H1 (cell line): Measurements from ENCODE around the gene TNS2. TPM values are rescaled to one million over a fixed set of nuclear protein-coding genes. Genes with fewer than 3 reads are reported as not detected.

Source experiments
- CTCF ChIA-PET: fragments of 300-600 bp; sonication (Branson Sonifier 250); formaldehyde crosslinking; loops from one replicate; lab custom pipeline; 2021; ENCODE audit not compliant: partially characterized antibody; lab: Charles Lee
- POLR2A ChIA-PET: fragments of 300-600 bp; sonication (Branson Sonifier 250); formaldehyde crosslinking; loops from one replicate; lab custom pipeline; 2021; ENCODE audit warnings: inconsistent platforms; ENCODE audit not compliant: partially characterized antibody; lab: Charles Lee
- DNase-seq, 2 experiments: peaks; one replicate each; pipeline versions ENCODE4 v3.0.0 to v3.0.0-alpha.2; 2010 to 2022; ENCODE audit warnings: low spot score in 2 of 2, low read depth in 1 of 2, mixed read lengths in 1 of 2
- FAIRE-seq: peaks from 2 replicates; lab custom pipeline; 2011; peaks lifted over from hg19 to GRCh38; lab: Jason Lieb, UNC
- H2AFZ ChIP-seq: 2 replicates; pipeline ENCODE4 v1.8.1; 2012; ENCODE audit warnings: low read length, inconsistent platforms
- H2AK5ac ChIP-seq: 2 replicates; pipeline ENCODE4 v1.6.1; 2013; ENCODE audit warnings: low read depth, low read length
- H2BK120ac ChIP-seq: replicated peaks from 2 replicates; pipeline ENCODE3; 2013; ENCODE audit warnings: low read depth, low read length, inconsistent platforms
- H2BK12ac ChIP-seq: 2 replicates; pipeline ENCODE4 v1.6.1; 2013; ENCODE audit warnings: low read depth, low read length
- H2BK15ac ChIP-seq: 2 replicates; pipeline ENCODE4 v1.6.1; 2013; ENCODE audit warnings: low read length
- H2BK20ac ChIP-seq: 2 replicates; pipeline ENCODE4 v1.6.1; 2013; ENCODE audit warnings: low read length
- H2BK5ac ChIP-seq: 2 replicates; pipeline ENCODE4 v1.6.1; 2013; ENCODE audit warnings: low read depth, low read length
- H3K14ac ChIP-seq: 2 replicates; pipeline ENCODE4 v1.6.1; 2013; ENCODE audit warnings: inconsistent platforms; ENCODE audit not compliant: insufficient read length
- H3K18ac ChIP-seq: 2 replicates; pipeline ENCODE4 v1.6.1; 2013; ENCODE audit warnings: low read length; ENCODE audit errors: extremely low read depth
- H3K23ac ChIP-seq: 2 replicates; pipeline ENCODE4 v1.6.1; 2013; ENCODE audit warnings: inconsistent platforms; ENCODE audit not compliant: insufficient read length
- H3K23me2 ChIP-seq: 2 replicates; pipeline ENCODE4 v1.6.1; 2013; ENCODE audit warnings: low read depth, low read length
- H3K27ac ChIP-seq: 2 replicates; pipeline ENCODE4 v1.6.1; 2011; ENCODE audit warnings: low read depth, low read length, inconsistent platforms
- H3K27me3 ChIP-seq, 4 experiments: replicated peaks in 1 of 4; 1 replicate in 1 of 4; 2 replicates in 3 of 4; pipeline versions ENCODE4 v1.6.1 to v1.8.1; 2011 to 2013; ENCODE audit warnings: low read length in 3 of 4, mild to moderate bottlenecking in 3 of 4, inconsistent platforms in 2 of 4, mixed read lengths in 2 of 4, moderate library complexity in 1 of 4; ENCODE audit not compliant: control insufficient read depth in 3 of 4, insufficient read depth in 3 of 4; ENCODE audit errors: extremely low read depth in 1 of 4
- H3K36me3 ChIP-seq, 4 experiments: 2 replicates each; pipeline versions ENCODE4 v1.6.1 to v1.8.1; 2011 to 2013; ENCODE audit warnings: mild to moderate bottlenecking in 4 of 4, low read length in 3 of 4, moderate library complexity in 2 of 4, control low read depth in 1 of 4, inconsistent platforms in 1 of 4; ENCODE audit not compliant: insufficient read depth in 4 of 4, control insufficient read depth in 2 of 4
- H3K4ac ChIP-seq: replicated peaks from 2 replicates; pipeline ENCODE3; 2013; ENCODE audit warnings: low read length, low read depth, mixed read lengths, inconsistent platforms; ENCODE audit not compliant: insufficient read length
- H3K4me1 ChIP-seq, 4 experiments: replicated peaks in 1 of 4; 1 replicate in 1 of 4; 2 replicates in 3 of 4; pipeline versions ENCODE4 v1.6.1 to v1.8.1; 2011 to 2013; ENCODE audit warnings: low read length in 3 of 4, inconsistent platforms in 2 of 4, mixed read lengths in 1 of 4; ENCODE audit not compliant: insufficient read depth in 4 of 4, control insufficient read depth in 3 of 4
- H3K4me2 ChIP-seq, 2 experiments: 2 replicates each; pipeline versions ENCODE4 v1.6.1 to v1.8.1; 2011 to 2013; ENCODE audit warnings: low read depth in 2 of 2, low read length in 2 of 2, control low read depth in 1 of 2, inconsistent platforms in 1 of 2, mild to moderate bottlenecking in 1 of 2; ENCODE audit not compliant: insufficient read depth in 1 of 2
- H3K4me3 ChIP-seq, 4 experiments: fragments of 200-600, 300-600 bp in 1 of 4; sonication (generic), shearing (Covaris generic), sonication (Bioruptor Twin) in 1 of 4; 2 replicates each; pipeline versions ENCODE4 v1.5.1 to v1.8.1; 2011 to 2016; ENCODE audit warnings: low read length in 4 of 4, low read depth in 3 of 4, control low read depth in 2 of 4, inconsistent platforms in 2 of 4, mild to moderate bottlenecking in 2 of 4, mixed read lengths in 1 of 4, moderate library complexity in 1 of 4; ENCODE audit not compliant: insufficient read depth in 2 of 4; ENCODE audit errors: extremely low read depth in 1 of 4
- H3K56ac ChIP-seq: replicated peaks from 2 replicates; pipeline ENCODE3; 2013; ENCODE audit warnings: low read depth, mild to moderate bottlenecking, mixed read lengths, low read length, inconsistent platforms; ENCODE audit not compliant: insufficient read length
- H3K79me1 ChIP-seq: 2 replicates; pipeline ENCODE4 v1.6.1; 2013; ENCODE audit warnings: low read depth, low read length, control low read depth
- H3K79me2 ChIP-seq, 2 experiments: 2 replicates each; pipeline versions ENCODE4 v1.6.1 to v1.8.1; 2012 to 2013; ENCODE audit warnings: low read length in 2 of 2, mild to moderate bottlenecking in 2 of 2, inconsistent platforms in 1 of 2; ENCODE audit not compliant: insufficient read depth in 2 of 2, control insufficient read depth in 1 of 2
- H3K9ac ChIP-seq, 4 experiments: replicated peaks in 1 of 4; 1 replicate in 1 of 4; 2 replicates in 3 of 4; pipeline versions ENCODE4 v1.6.1 to v1.8.1; 2011 to 2013; ENCODE audit warnings: low read depth in 3 of 4, low read length in 3 of 4, control low read depth in 2 of 4, mild to moderate bottlenecking in 2 of 4, moderate library complexity in 2 of 4, inconsistent platforms in 1 of 4; ENCODE audit errors: extremely low read depth in 1 of 4
- H3K9me3 ChIP-seq, 2 experiments: 2 replicates each; pipeline versions ENCODE4 v1.6.1 to v1.8.1; 2012 to 2013; ENCODE audit warnings: mild to moderate bottlenecking in 2 of 2, moderate library complexity in 2 of 2, control low read depth in 1 of 2, inconsistent platforms in 1 of 2, low read depth in 1 of 2, low read length in 1 of 2, mixed read lengths in 1 of 2; ENCODE audit not compliant: insufficient read depth in 2 of 2
- H4K20me1 ChIP-seq, 2 experiments: replicated peaks in 1 of 2; 2 replicates each; pipeline versions ENCODE3 to v1.8.1; 2011 to 2013; ENCODE audit warnings: inconsistent platforms in 2 of 2, low read length in 2 of 2, mild to moderate bottlenecking in 1 of 2; ENCODE audit not compliant: insufficient read depth in 2 of 2, control insufficient read depth in 1 of 2
- H4K5ac ChIP-seq: 2 replicates; pipeline ENCODE4 v1.6.1; 2013; ENCODE audit warnings: low read length, low read depth, mixed read lengths, inconsistent platforms; ENCODE audit not compliant: insufficient read length
- H4K8ac ChIP-seq: 2 replicates; pipeline ENCODE4 v1.8.0; 2013; ENCODE audit warnings: mild to moderate bottlenecking, moderate library complexity, low read length, inconsistent platforms; ENCODE audit not compliant: insufficient read depth; ENCODE audit errors: extremely low read depth
- H4K91ac ChIP-seq: replicated peaks from 2 replicates; pipeline ENCODE3; 2013; ENCODE audit warnings: low read length, mixed read lengths, inconsistent platforms; ENCODE audit not compliant: insufficient read length
- BCL11A ChIP-seq, 2 experiments: IDR thresholded peaks; one replicate each; pipeline ENCODE4 v1.6.1; 2011; ENCODE audit warnings: low read depth in 2 of 2, low read length in 2 of 2, mild to moderate bottlenecking in 2 of 2
- CBX8 ChIP-seq: fragments of 300-800, 300-1000 bp; sonication (generic); IDR thresholded peaks from 2 replicates; pipeline ENCODE4 v1.7.1; 2016; ENCODE audit warnings: low read depth, low read length, borderline replicate concordance
- CEBPB ChIP-seq: IDR thresholded peaks from 2 replicates; pipeline ENCODE4 v1.6.1; 2012; ENCODE audit warnings: low read depth, low read length
- CREB1 ChIP-seq: IDR thresholded peaks from 2 replicates; pipeline ENCODE4 v1.6.1; 2012; ENCODE audit warnings: inconsistent platforms
- HDAC2 ChIP-seq, 2 experiments: fragments of 300-600 bp in 1 of 2; sonication (generic) in 1 of 2; IDR thresholded peaks; 2 replicates each; pipeline ENCODE4 v1.6.1; 2011 to 2012; ENCODE audit warnings: low read depth in 2 of 2, low read length in 2 of 2, mild to moderate bottlenecking in 2 of 2, moderate library complexity in 2 of 2, borderline replicate concordance in 1 of 2, inconsistent platforms in 1 of 2
- NRF1 ChIP-seq: IDR thresholded peaks from 2 replicates; pipeline ENCODE4 v1.6.1; 2011; ENCODE audit warnings: mild to moderate bottlenecking, low read depth, low read length, improper control_type of control experiment
- PHF8 ChIP-seq: fragments of 200-600 bp; sonication (generic); conservative IDR thresholded peaks from 2 replicates; pipeline ENCODE4 v1.7.1; 2012; ENCODE audit warnings: low read depth, mild to moderate bottlenecking, inconsistent platforms, low read length, moderate library complexity
- RAD21 ChIP-seq, 2 experiments: IDR thresholded peaks in 1 of 2; conservative IDR thresholded peaks in 1 of 2; 2 replicates each; pipeline ENCODE4 v1.6.1; 2011; ENCODE audit warnings: low read depth in 2 of 2, low read length in 2 of 2, improper control_type of control experiment in 1 of 2, inconsistent platforms in 1 of 2, mild to moderate bottlenecking in 1 of 2, moderate library complexity in 1 of 2
- RFX5 ChIP-seq: IDR thresholded peaks from 2 replicates; pipeline ENCODE4 v1.6.1; 2011; ENCODE audit warnings: low read depth, low read length, improper control_type of control experiment, borderline replicate concordance
- SIRT6 ChIP-seq: IDR thresholded peaks from one replicate; pipeline ENCODE4 v1.7.1; 2012; ENCODE audit warnings: low read length, inconsistent platforms
- SP2 ChIP-seq: IDR thresholded peaks from 2 replicates; pipeline ENCODE4 v1.6.1; 2012; ENCODE audit warnings: mild to moderate bottlenecking, low read length, inconsistent platforms
- SP4 ChIP-seq: IDR thresholded peaks from 2 replicates; pipeline ENCODE4 v1.6.1; 2012; ENCODE audit warnings: low read length, inconsistent platforms
- TAF7 ChIP-seq: optimal IDR thresholded peaks from 2 replicates; pipeline ENCODE3; 2011; ENCODE audit warnings: low read depth, mild to moderate bottlenecking, inconsistent platforms, low read length, moderate library complexity, borderline replicate concordance
- WGBS, 2 experiments: shearing (Covaris generic) in 1 of 2; methylation state at CpG; one replicate each; pipeline versions ENCODE4 v1.1.6 to v1.1.7; 2013 to 2015; ENCODE audit warnings: low lambda C conversion rate in 2 of 2, mixed read lengths in 2 of 2, inconsistent platforms in 1 of 2, low coverage in 1 of 2, missing lambda C conversion rate in 1 of 2; ENCODE audit not compliant: insufficient replicate concordance in 2 of 2, insufficient coverage in 1 of 2, insufficient read length in 1 of 2; ENCODE audit errors: extremely low coverage in 1 of 2, missing lambda C conversion rate in 1 of 2; 5-methylcytosine and 5-hydroxymethylcytosine counted together
- polyA plus RNA-seq, 7 experiments: library from polyadenylated mRNA; depleted of rRNA in 3 of 7; stranded (reverse) in 5 of 7; unstranded in 2 of 7; fragments of >200 nt in 5 of 7; fragments of 200-250 nt in 2 of 7; gene quantifications; 1 replicate in 5 of 7; 2 replicates in 1 of 7; 4 replicates in 1 of 7; pipeline versions ENCODE4 v1.2.1 to v1.2.3, GENCODE V29; 2011 to 2013; ENCODE audit warnings: missing spikeins in 2 of 7, mixed read lengths in 2 of 7
- total RNA-seq: library from RNA; stranded (reverse); fragmentation: NEBNext Ultra II Directional; extraction: Animal tissue kit (Norgen Biotek cat#: 25700); gene quantifications from 2 replicates; pipeline ENCODE4 v1.2.1, GENCODE V29; 2021

The TNS2 gene
- total and polyA plus RNA-seq, 2 of the 8 experiments (the other 6 are each of a cell fraction or from before 2014, with no cell fraction given), result 2.8 to 4.7 TPM

DNA sequence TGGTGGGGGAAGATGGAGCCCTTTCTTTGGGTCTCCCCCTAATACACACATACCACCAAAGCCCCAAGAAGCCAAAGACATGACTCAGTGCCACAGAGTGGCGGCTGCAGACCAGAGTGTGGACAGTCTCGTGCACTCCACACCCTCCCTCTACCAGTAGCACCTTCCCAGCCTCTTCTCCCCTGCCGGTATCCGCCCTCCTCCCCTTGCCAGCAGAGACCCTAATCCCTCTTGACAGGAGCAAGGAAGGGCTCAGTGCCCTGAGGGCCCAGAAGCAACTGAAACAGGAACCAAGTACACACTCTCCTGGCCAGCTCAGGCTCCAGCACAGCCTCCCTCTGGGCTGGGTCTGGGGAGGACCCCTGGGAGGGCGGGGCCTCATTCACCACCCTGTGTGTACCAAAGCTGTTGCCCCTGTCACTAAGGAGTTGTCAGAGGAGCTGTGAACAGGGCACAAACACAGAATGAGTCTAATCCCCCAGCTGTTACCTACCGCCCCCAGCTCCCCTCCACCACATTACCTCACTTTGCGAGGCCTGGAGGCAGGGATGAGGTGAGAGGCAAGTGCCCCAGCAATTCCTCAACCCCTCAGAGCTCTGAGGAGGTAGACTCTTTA lies 21.1 kb downstream of the TNS2 start:
- Histone ChIP-seq H3K4me3 (no peak overlapping the region), H3K23ac (no peak overlapping the region), H3K14ac (no peak overlapping the region), H3K79me2 (no peaks in the 10 kb centered on the region), H3K4me2 (no peak overlapping the region), H2AK5ac (no peak overlapping the region), H3K27me3 (peaks cover 0 to 2% (median 0%) of the 10 kb centered on the region in 4 experiments; a peak in 2 of 7 replicates), H2BK20ac (no peak overlapping the region), H4K8ac (no peak overlapping the region; the same call in 1 of the 2 replicates), H2AFZ (no peak overlapping the region), H3K56ac (no peak overlapping the region), H3K27ac (no peak overlapping the region), H3K4me1 (peaks cover 4 to 16% (median 10%) of the 10 kb centered on the region in 4 experiments), H3K4ac (no peak overlapping the region), H2BK5ac (no peak overlapping the region), H3K79me1 (no peaks in the 10 kb centered on the region), H3K9ac (no peak overlapping the region; a peak in 2 of 7 replicates), H2BK120ac (no peak overlapping the region), H2BK15ac (no peak overlapping the region), H4K20me1 (peaks cover 2 to 4% of the 10 kb centered on the region in 2 experiments), H3K36me3 (peaks cover 0 to 4% (median 2%) of the 10 kb centered on the region in 4 experiments; a peak in 2 of 8 replicates), H3K9me3 (no peaks in the 10 kb centered on the region), H3K23me2 (no peaks in the 10 kb centered on the region), H4K91ac (no peak overlapping the region), H2BK12ac (no peak overlapping the region), H3K18ac (no peak overlapping the region), H4K5ac (no peak overlapping the region)
- DNase-seq (no peak), FAIRE-seq (no peak)
- 78% methylated on average over 7 of the region's 7 CpGs; no CpG with 5 or more reads in 1 of the 2 experiments for WGBS, 2 experiments
- ChIA-PET POLR2A (interaction anchor here (0.9 to 2.4 kb wide), 5 partner anchors 9 to 28 kb away, joined by 3 to 11 read pairs (median 4); partner anchors contain the start of genes IGFBP6 and TNS2), CTCF (interaction anchor here (0.7 to 22.4 kb wide), 12 partner anchors 5 to 143 kb away, joined by 3 to 531 read pairs (median 4); partner anchors contain the start of genes IGFBP6, SOAT2 and SPRYD3)
- no peak for TF ChIP-seq CREB1
- no peak for TF ChIP-seq SP2
- no peak for TF ChIP-seq RFX5
- TF ChIP-seq CEBPB, result no peak
- no peak for TF ChIP-seq SP4
- no peak for TF ChIP-seq SIRT6
- no peak for TF ChIP-seq HDAC2 (IDR thresholded peaks at IDR 0.05; ENCODE audit: borderline replicate concordance in 1 of 2, low read depth in 2 of 2, low read length in 2 of 2)
- TF ChIP-seq BCL11A (IDR thresholded peaks at IDR 0.05; ENCODE audit: low read depth in 2 of 2, low read length in 2 of 2), result no peak
- no peak for TF ChIP-seq PHF8
- TF ChIP-seq RAD21 (IDR thresholded peaks at IDR 0.05 in 1 of 2, conservative IDR thresholded peaks at IDR 0.05 in 1 of 2; ENCODE audit: low read depth in 2 of 2, low read length in 2 of 2), result no peak
- TF ChIP-seq NRF1, result no peak
- TF ChIP-seq CBX8, result no peak
- no peak for TF ChIP-seq TAF7
